Measurements from ENCODE around the gene INHA. TPM values are rescaled to one million over a fixed set of nuclear protein-coding genes. Genes with fewer than 3 reads are reported as not detected.

INHA gene
- total RNA-seq, 2 experiments from 2014 or later, result not detected

DNA sequence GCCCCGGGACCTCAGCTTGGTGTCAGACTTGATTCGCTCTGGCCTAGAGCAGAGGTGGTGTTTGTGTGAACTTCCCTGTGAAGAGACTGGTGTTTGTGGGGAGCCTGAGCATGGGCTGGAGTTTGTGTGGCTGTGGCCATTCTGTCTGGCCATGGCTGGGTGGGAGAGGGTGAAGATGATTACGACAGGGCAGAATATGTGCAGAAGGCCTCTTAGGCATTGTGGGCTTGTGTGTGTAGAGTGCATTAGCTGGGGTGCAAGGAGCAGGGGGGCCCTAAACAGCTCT, 11.3 kb upstream of the INHA start:
- CTCF ChIA-PET, result interaction anchor here (0.6 to 6.0 kb wide), 12 partner anchors 9 to 157 kb away, joined by 3 to 73 read pairs (median 6); partner anchors contain the start of genes CHPF, INHA, OBSL1 and STK11IP
- POLR2A ChIA-PET, result no interaction called here
- no peak overlapping the region for H3K27ac Mint-ChIP-seq
- no peak overlapping the region for H3K4me3 Mint-ChIP-seq
- H3K36me3 Mint-ChIP-seq, result no peaks in the 10 kb centered on the region
- DNase-seq, result no peak
- H3K9me3 Mint-ChIP-seq, result no peaks in the 10 kb centered on the region
- H3K4me1 Mint-ChIP-seq (ENCODE audit: low read depth), result no peaks in the 10 kb centered on the region
- peaks cover 14% of the 10 kb centered on the region for H3K27me3 Mint-ChIP-seq
- intact Hi-C loops (cut with micrococcal nuclease), result no loop called here

DNA sequence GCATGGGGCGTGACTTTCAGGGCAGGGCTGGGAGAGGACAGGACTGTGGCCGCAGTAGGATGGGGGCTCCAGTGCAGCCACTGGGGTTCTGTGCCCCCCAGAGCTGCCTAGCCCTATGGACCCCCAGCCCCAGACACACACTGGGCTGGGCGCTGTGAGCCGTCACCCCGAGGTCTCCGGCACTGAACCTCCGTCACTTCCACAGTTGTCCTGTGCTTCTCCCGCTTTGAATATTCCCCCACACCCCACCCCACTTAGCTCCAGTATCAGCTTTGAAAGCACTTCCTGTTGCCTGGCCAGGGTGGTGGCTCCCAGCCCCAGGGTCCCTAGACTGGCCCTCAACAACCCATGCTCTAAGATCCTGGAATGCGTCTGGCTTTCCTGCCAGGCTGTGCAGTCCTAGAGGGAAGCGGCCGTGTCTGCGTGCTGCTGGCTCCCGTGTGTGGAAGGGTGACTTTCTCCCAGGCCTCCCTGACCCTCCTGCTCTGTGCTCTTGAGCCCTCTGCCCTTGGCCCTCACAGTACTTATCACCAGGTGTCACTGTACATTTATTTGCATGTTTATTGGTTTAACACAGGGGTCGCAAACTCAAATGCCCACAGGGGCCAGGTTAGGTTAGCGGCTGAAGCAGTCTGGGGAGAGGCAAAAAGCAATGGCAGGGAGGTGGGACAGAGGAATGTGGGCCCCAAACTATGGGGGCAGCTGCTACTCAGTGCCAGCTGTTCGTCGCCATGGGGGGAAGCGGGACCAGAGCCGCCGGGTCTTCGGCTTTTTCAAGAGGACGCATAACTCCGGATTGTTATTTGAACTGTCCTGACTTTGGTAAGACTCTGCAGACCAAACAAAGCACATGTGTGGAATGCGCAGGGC, 10.7 kb upstream of the INHA start:
- ChIA-PET POLR2A (no interaction called here), CTCF (interaction anchor here (0.5 to 6.0 kb wide), 10 partner anchors 9 to 158 kb away, joined by 3 to 73 read pairs (median 5); partner anchors contain the start of genes CHPF, INHA, OBSL1 and STK11IP)
- H3K9me3 Mint-ChIP-seq, result no peaks in the 10 kb centered on the region
- no peak overlapping the region for H3K4me3 Mint-ChIP-seq
- intact Hi-C loops (cut with micrococcal nuclease), result no loop called here
- no peak for DNase-seq
- H3K27me3 Mint-ChIP-seq, result peaks cover 14% of the 10 kb centered on the region
- no peak overlapping the region for H3K27ac Mint-ChIP-seq
- H3K4me1 Mint-ChIP-seq (ENCODE audit: low read depth), result no peaks in the 10 kb centered on the region
- H3K36me3 Mint-ChIP-seq, result no peaks in the 10 kb centered on the region

DNA sequence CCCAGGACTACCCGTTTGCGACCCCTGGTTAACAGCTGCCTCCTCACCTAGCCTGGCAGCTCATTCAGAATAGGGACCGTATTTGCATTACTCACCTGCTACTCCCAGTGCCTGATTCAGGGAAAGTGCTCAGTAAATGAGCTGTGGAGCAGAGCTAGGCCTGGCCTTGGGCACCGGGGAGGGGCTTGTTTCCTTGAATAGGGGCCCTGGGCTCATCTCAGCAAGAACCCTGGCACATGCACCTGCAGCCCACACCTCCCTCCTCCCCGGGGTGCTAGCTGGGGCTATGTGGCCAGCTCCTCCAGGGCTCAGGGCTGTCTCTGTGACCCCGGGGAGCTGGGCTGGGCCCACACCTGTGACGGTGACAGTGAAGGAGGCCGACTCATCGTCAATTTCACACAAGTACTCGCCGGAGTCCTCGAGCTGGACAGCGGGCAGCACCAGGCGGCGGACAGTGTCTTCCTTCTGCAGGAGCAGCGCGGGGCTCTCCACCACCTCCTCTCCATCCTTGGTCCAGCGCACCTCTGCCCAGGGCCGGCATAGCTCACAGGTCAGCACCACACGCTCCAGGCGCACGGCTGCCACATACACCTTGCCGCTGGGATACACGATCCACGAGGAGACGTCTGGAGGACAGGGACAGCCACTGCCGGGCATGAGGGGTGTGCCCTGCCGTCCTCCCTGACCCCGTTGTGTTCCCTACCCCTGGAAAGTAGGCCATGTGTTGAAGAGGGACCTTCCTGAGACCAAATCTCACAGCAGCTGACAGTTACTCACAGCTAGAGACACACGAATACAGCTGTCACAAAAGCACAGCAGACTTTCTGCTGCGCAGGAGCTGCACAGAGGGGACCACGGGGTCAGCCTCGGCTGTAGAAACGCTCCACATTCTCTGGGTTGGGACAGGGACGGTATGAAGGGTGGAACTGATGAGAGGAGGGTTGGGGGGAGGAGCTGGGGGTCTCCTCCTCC, 9.8 kb upstream of the INHA start:
- POLR2A ChIA-PET, result no interaction called here
- H3K27ac Mint-ChIP-seq, result no peak overlapping the region
- H3K4me3 Mint-ChIP-seq, result no peak overlapping the region
- intact Hi-C loops (cut with micrococcal nuclease), result no loop called here
- H3K4me1 Mint-ChIP-seq (ENCODE audit: low read depth), result no peaks in the 10 kb centered on the region
- no peaks in the 10 kb centered on the region for H3K36me3 Mint-ChIP-seq
- no peak for DNase-seq
- peaks cover 16% of the 10 kb centered on the region for H3K27me3 Mint-ChIP-seq
- CTCF ChIA-PET, result interaction anchor here (0.5 to 6.0 kb wide), 5 partner anchors 9 to 159 kb away, joined by 3 to 73 read pairs (median 4); partner anchors contain the start of genes CHPF, INHA, OBSL1 and TMEM198
- H3K9me3 Mint-ChIP-seq, result no peaks in the 10 kb centered on the region

DNA sequence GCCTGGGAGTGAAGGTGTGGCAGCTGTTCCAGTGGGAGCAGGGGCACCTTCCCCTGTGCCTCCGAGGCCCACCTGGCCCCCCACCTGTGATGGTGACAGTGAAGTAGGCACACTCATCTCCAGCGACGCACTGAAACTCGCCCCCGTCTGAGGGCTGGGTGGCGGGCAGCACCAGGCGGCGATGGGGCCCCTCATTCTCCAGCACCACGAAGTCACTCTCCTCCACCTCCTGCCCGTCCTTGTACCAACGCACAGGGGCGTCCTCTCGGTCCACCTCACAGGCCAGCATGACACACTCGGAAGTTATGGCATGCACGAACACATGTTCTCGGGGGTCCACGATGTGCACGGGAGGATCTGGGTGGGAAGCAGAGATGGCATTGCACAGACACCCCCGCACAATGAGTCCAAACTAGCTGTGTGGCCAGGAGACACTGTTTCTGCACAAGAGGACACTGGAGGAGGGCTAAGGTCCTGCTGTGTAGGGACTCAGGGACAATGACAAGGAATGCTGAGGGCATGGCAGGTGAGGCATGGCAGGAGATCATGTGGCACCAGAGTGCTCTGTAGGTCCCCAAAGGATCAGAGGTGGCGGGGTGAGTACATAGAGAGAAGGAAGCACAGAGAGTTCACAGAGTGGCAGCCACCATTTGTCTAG, 8.7 kb upstream of the INHA start:
- H3K27ac Mint-ChIP-seq, result no peak overlapping the region
- H3K4me1 Mint-ChIP-seq (ENCODE audit: low read depth), result no peaks in the 10 kb centered on the region
- ChIA-PET POLR2A (no interaction called here), CTCF (interaction anchor here (1.1 to 6.0 kb wide), 2 partner anchors 21 to 67 kb away, joined by 3 to 73 read pairs; partner anchors contain the start of genes CHPF and TMEM198)
- H3K4me3 Mint-ChIP-seq, result no peak overlapping the region
- no peaks in the 10 kb centered on the region for H3K9me3 Mint-ChIP-seq
- DNase-seq, result no peak
- intact Hi-C loops (cut with micrococcal nuclease), result no loop called here
- H3K27me3 Mint-ChIP-seq, result peaks cover 19% of the 10 kb centered on the region
- H3K36me3 Mint-ChIP-seq, result no peaks in the 10 kb centered on the region

DNA sequence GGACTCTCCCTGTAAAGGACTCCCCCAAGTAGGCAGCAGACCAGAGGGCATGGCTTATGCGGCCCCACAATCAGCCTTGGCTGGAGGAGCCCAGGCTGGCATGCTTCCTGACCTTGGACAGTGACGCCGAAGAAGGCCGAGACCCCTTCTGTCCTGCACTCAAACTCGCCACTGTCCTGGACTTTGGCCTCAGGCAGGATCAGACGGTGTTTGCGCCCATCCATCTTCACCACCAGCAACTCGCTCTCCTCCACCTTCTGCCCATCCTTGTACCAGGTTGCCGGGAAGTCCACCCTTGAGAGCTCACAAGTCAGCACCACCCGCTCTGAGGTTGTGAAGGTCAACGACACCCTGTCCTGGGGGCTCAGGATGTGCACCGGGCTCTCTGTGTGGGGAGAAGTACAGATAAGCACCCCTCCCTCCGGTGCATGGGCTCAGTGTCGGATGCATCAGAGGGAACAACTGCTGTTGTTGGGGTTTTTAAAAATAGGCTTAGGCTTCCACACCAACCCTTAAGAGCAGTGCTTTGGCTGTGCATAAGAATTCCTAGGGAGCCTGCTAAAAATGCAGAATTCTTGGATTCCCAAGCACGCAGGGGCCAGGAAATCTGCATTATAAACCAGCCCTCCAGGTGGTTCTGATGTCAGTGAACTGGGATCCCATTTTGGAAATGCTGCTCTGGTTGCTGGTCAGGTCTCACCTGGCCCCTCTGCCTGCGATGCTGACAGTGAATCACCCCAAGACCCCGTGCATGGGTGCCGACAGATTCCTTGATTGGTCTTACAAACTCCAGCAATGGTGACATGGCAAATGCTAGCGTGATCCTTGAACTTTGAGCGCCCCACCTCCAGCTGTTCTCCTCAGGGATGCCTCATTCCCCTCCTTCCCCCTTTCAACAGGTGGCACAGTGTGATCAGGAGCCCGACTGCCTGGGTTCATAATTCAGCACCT, 6.7 kb upstream of the INHA start:
- POLR2A ChIA-PET, result no interaction called here
- Mint-ChIP-seq H3K27ac (no peak overlapping the region), H3K36me3 (no peaks in the 10 kb centered on the region), H3K4me1 (ENCODE audit: low read depth) (no peaks in the 10 kb centered on the region), H3K9me3 (no peaks in the 10 kb centered on the region), H3K27me3 (peaks cover 32% of the 10 kb centered on the region), H3K4me3 (no peak overlapping the region)
- DNase-seq, result no peak
- CTCF ChIA-PET, result no interaction called here
- intact Hi-C loops (cut with micrococcal nuclease), result no loop called here

DNA sequence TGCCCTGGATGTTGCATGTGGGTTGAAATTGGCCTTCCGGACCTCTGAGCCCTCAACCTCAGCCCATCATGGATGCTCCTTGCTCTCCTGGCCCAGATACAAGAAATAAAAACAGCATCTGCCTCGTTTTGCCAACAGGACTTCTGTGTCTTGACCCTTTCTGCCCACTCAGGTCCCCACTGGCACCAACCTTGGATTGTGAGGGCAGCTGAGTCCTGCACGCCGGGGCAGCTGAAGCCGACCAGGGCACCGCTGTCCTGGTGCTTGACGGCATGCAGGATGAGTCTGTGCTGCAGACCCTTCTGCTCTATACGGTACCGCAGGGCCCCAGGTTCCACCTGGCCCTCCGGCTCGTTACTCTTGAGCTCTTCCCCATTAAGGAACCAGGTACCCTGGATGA, 5.5 kb upstream of the INHA start:
- DNase-seq, result no peak
- Mint-ChIP-seq H3K4me3 (no peak overlapping the region), H3K36me3 (no peaks in the 10 kb centered on the region), H3K4me1 (ENCODE audit: low read depth) (no peaks in the 10 kb centered on the region), H3K27me3 (peaks cover 30% of the 10 kb centered on the region), H3K27ac (no peak overlapping the region), H3K9me3 (no peaks in the 10 kb centered on the region)
- CTCF ChIA-PET, result no interaction called here
- intact Hi-C loops (cut with micrococcal nuclease), result no loop called here
- POLR2A ChIA-PET, result no interaction called here

DNA sequence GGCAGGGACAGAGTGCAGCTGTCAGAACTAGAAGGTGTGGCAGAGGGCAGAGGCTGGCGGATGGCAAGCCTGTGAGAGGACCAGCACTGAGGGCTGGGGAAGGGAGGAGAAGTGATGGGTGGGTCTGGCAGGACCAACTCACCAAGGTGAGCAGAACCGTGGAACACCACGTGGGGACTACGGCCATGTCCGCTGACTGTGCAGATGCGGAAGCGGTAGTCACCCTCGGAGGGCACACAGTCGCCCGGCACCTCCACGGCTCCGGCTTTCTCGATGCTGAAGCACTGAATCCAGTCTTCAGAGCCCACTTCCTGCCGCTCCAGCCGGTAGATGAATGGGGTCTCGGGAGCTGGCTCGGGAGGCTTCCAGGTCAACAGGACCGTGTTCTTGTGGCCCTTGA, 5.0 kb upstream of the INHA start:
- H3K27me3 Mint-ChIP-seq, result peaks cover 34% of the 10 kb centered on the region
- no peak overlapping the region for H3K27ac Mint-ChIP-seq
- intact Hi-C loops (cut with micrococcal nuclease), result no loop called here
- no peak overlapping the region for H3K4me3 Mint-ChIP-seq
- no peak for DNase-seq
- ChIA-PET POLR2A (no interaction called here), CTCF (no interaction called here)
- H3K36me3 Mint-ChIP-seq, result no peaks in the 10 kb centered on the region
- H3K4me1 Mint-ChIP-seq (ENCODE audit: low read depth), result no peaks in the 10 kb centered on the region
- H3K9me3 Mint-ChIP-seq, result no peaks in the 10 kb centered on the region

DNA sequence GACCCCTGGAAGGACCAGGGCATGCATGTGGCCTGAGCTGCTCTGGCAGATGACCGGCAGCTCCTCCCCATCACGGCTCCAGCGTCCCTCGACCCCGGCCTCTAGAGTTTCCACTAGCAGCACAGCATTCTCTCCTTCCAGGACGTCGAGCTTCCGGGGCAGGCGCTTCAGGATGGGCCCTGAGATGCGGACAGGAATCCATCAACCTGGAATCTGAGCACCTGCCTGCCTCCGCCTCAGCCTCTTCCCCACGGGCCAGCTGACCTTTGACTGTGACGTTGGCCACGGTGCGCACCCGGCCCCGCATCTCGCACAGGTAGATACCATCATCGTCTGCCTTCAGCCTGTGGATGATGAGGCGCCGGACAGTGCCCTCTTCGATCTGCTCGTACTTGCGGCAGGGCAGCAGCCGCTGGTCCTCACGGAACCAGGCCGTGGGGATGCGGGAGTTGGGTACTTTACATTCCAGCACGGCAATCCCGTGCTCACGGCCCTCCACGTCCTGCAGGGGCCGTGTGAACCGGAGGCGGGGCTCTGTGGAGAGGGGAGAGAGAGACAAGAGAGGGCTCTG, 4.2 kb upstream of the INHA start:
- H3K4me1 Mint-ChIP-seq (ENCODE audit: low read depth), result no peaks in the 10 kb centered on the region
- no peaks in the 10 kb centered on the region for H3K9me3 Mint-ChIP-seq
- ChIA-PET CTCF (no interaction called here), POLR2A (no interaction called here)
- intact Hi-C loops (cut with micrococcal nuclease), result no loop called here
- H3K27me3 Mint-ChIP-seq, result peaks cover 35% of the 10 kb centered on the region
- H3K27ac Mint-ChIP-seq, result no peak overlapping the region
- DNase-seq, result no peak
- H3K4me3 Mint-ChIP-seq, result no peak overlapping the region
- no peaks in the 10 kb centered on the region for H3K36me3 Mint-ChIP-seq

DNA sequence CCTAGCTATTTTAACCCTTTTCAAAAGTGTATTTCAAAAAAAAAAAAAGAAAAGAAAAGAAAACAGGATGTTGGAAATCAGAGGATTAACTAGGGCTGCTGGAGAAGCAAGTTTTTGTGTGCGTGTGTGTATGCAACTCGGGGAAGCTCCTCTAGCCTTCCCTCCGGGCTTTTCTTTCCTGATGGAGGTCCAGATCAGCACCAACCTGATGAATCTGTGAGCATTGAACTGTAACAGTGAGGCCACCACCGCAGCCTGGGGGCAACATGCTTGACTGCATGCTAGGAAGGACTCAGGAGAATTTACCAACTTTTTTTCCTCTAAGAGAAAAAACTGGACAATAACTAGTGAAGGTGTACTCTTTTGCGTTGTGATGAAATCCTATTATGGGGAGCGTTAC, 3.1 kb upstream of the INHA start:
- intact Hi-C loops (cut with micrococcal nuclease), result no loop called here
- no peak overlapping the region for H3K27ac Mint-ChIP-seq
- H3K4me3 Mint-ChIP-seq, result no peak overlapping the region
- CTCF ChIA-PET, result no interaction called here
- peaks cover 35% of the 10 kb centered on the region for H3K27me3 Mint-ChIP-seq
- POLR2A ChIA-PET, result no interaction called here
- H3K9me3 Mint-ChIP-seq, result no peaks in the 10 kb centered on the region
- H3K36me3 Mint-ChIP-seq, result no peaks in the 10 kb centered on the region
- DNase-seq, result no peak
- H3K4me1 Mint-ChIP-seq (ENCODE audit: low read depth), result no peaks in the 10 kb centered on the region

DNA sequence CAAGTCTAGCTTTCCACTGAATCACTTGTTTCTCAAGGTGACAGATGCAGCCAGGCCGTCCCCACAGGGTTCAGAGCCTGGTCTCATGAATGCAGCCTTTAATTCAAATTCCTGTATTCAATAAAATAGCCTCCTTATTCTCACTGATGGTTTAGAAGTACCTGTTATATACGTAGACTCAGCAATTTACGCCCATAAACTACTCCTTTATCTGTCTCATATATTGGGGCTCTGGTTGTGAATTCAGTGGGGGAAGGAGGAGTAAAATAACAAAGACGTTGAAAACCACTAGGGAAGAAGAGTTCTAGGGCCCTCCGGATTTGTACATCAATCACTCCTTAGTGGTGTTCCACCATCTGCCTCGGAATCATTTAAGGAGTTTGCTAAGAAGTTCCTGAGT, 2.5 kb upstream of the INHA start:
- Mint-ChIP-seq H3K27ac (no peak overlapping the region), H3K4me1 (ENCODE audit: low read depth) (no peaks in the 10 kb centered on the region), H3K36me3 (no peaks in the 10 kb centered on the region), H3K9me3 (no peaks in the 10 kb centered on the region), H3K4me3 (no peak overlapping the region), H3K27me3 (peaks cover 31% of the 10 kb centered on the region)
- ChIA-PET POLR2A (no interaction called here), CTCF (no interaction called here)
- intact Hi-C loops (cut with micrococcal nuclease), result no loop called here
- no peak for DNase-seq

DNA sequence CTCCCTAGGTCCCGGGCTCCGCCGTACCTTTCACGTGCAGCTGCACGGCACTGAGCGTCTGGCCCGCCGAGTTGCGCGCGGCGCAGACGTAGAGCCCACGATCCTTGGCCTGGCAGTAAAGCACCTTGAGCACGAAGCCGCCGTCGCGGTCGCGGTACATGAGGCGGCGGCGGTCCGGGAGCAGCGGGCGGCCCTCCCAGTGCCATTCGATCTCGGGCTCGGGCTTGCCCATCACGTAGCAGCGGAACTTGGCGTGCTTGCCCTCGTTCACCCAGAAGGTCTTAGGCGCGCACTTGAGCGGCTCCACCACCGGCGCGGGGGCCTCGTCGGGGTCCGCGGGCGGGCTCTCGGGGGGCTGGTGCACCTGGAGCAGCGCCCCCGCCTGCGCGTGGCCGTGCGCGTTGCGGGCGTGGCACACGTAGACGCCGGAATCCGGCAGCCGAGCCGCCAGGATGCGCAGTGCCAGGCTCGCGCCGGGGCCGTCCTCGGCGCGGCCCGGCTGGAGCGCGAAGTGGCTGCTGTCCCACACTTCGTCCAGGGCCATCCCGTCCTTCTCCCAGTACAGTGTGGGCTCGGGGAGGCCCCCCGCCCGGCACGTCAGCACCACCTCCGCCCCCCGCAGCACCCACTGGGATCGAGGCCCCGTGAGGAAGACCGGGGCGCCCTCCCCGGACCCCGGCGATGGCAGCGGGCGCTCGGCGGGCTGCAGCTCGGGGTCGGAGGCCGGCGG, 1.8 kb upstream of the INHA start:
- H3K4me3 Mint-ChIP-seq, result peak overlapping the region; percentile 37
- no peak overlapping the region for H3K27ac Mint-ChIP-seq
- no peaks in the 10 kb centered on the region for H3K4me1 Mint-ChIP-seq (ENCODE audit: low read depth)
- intact Hi-C loops (cut with micrococcal nuclease), result no loop called here
- H3K27me3 Mint-ChIP-seq, result peaks cover 33% of the 10 kb centered on the region
- no peaks in the 10 kb centered on the region for H3K36me3 Mint-ChIP-seq
- POLR2A ChIA-PET, result no interaction called here
- DNase-seq, result no peak
- H3K9me3 Mint-ChIP-seq, result no peaks in the 10 kb centered on the region
- CTCF ChIA-PET, result interaction anchor here (1.5 to 2.1 kb wide), 3 partner anchors 10 to 75 kb away, joined by 3 to 24 read pairs (median 4); no protein-coding TSS in a partner anchor
